Muscle layer of duodenum (tissue), 2 donors: ENCODE measurements around the gene OTUD7B.
"Not testable (repeated sequence)": the region's sequence is repeated elsewhere in the genome, so short reads cannot be mapped to it uniquely, and the experiment has no call there.

Source experiments
- H3K27ac ChIP-seq: one replicate; pipeline ENCODE4 v1.7.0; 2013; ENCODE audit warnings: mild to moderate bottlenecking, low read length
- H3K27me3 ChIP-seq: one replicate; pipeline ENCODE4 v1.7.0; 2013; ENCODE audit warnings: low read depth, mild to moderate bottlenecking, control low read depth, low read length
- H3K36me3 ChIP-seq, 2 donors: one replicate each; pipeline ENCODE4 v1.7.0; 2013; ENCODE audit warnings: low read length in 2 of 2, control low read depth in 1 of 2, mild to moderate bottlenecking in 1 of 2; ENCODE audit not compliant: insufficient read depth in 2 of 2, control insufficient read depth in 1 of 2
- H3K4me1 ChIP-seq, 2 donors: one replicate each; pipeline ENCODE4 v1.7.0; 2013; ENCODE audit warnings: low read length in 2 of 2, mild to moderate bottlenecking in 2 of 2, control low read depth in 1 of 2, moderate library complexity in 1 of 2; ENCODE audit not compliant: insufficient read depth in 2 of 2, control insufficient read depth in 1 of 2
- H3K4me3 ChIP-seq, 2 donors: one replicate each; pipeline ENCODE4 v1.7.0; 2013; ENCODE audit warnings: low read length in 2 of 2, low read depth in 1 of 2, mild to moderate bottlenecking in 1 of 2
- H3K9me3 ChIP-seq, 2 donors: one replicate each; pipeline ENCODE4 v1.7.0; 2013; ENCODE audit warnings: low read length in 2 of 2, control low read depth in 1 of 2, mild to moderate bottlenecking in 1 of 2; ENCODE audit not compliant: control insufficient read depth in 1 of 2
- donor health status: healthy.

OTUD7B gene

GRCh38 chr1:149942885-149943284, 67.6 kb downstream of the OTUD7B start:
- Histone ChIP-seq H3K27me3 (no peaks in the 10 kb centered on the region), H3K9me3 (no peaks in the 10 kb centered on the region), H3K27ac (no peak overlapping the region), H3K36me3 (peaks cover 12 to 31% of the 10 kb centered on the region in 2 donors), H3K4me1 (peaks cover 2 to 19% of the 10 kb centered on the region in 2 donors), H3K4me3 (no peak overlapping the region)

GRCh38 chr1:149942207-149942606, 68.3 kb downstream of the OTUD7B start:
- H3K4me3 ChIP-seq, result no peak overlapping the region
- H3K4me1 ChIP-seq, result peaks cover 9 to 26% of the 10 kb centered on the region in 2 donors
- H3K27ac ChIP-seq, result no peak overlapping the region
- no peaks in the 10 kb centered on the region for H3K9me3 ChIP-seq
- H3K36me3 ChIP-seq, result peaks cover 12 to 29% of the 10 kb centered on the region in 2 donors
- no peaks in the 10 kb centered on the region for H3K27me3 ChIP-seq

GRCh38 chr1:149940427-149940826, 70.1 kb downstream of the OTUD7B start:
- H3K9me3 ChIP-seq, result no peaks in the 10 kb centered on the region
- H3K36me3 ChIP-seq, result peaks cover 11 to 16% of the 10 kb centered on the region in 2 donors
- no peaks in the 10 kb centered on the region for H3K27me3 ChIP-seq
- H3K4me3 ChIP-seq, result no peak overlapping the region
- H3K27ac ChIP-seq, result peak overlapping the region; percentile 87
- peaks cover 10 to 37% of the 10 kb centered on the region in 2 donors for H3K4me1 ChIP-seq

GRCh38 chr1:149938668-149939003, 71.9 kb downstream of the OTUD7B start:
- not testable (repeated sequence) for H3K27me3 ChIP-seq, H3K36me3 ChIP-seq, H3K9me3 ChIP-seq
- H3K4me1 ChIP-seq, result peaks cover 10 to 38% of the 10 kb centered on the region in 2 donors
- H3K4me3 ChIP-seq, result peak overlapping the region; percentile 11 to 38
- peak overlapping the region; percentile 87 for H3K27ac ChIP-seq

GRCh38 chr1:149937759-149938158, 72.8 kb downstream of the OTUD7B start:
- Histone ChIP-seq H3K27ac (peak overlapping the region; percentile 88), H3K27me3 (no peaks in the 10 kb centered on the region), H3K36me3 (no peaks in the 10 kb centered on the region), H3K4me3 (peak overlapping the region in 1 of 2 donors; percentile 81), H3K9me3 (no peaks in the 10 kb centered on the region), H3K4me1 (peaks cover 10 to 38% of the 10 kb centered on the region in 2 donors)

GRCh38 chr1:149936992-149937705, 73.4 kb downstream of the OTUD7B start:
- H3K9me3 ChIP-seq, result no peaks in the 10 kb centered on the region
- no peaks in the 10 kb centered on the region for H3K27me3 ChIP-seq
- H3K4me1 ChIP-seq, result peaks cover 10 to 35% of the 10 kb centered on the region in 2 donors
- peak overlapping the region; percentile 81 to 94 for H3K4me3 ChIP-seq
- H3K27ac ChIP-seq, result peak overlapping the region; percentile 88
- peaks cover 3% of the 10 kb centered on the region in 2 donors for H3K36me3 ChIP-seq

- Histone ChIP-seq H3K9me3 (no peaks in the 10 kb centered on the region), H3K27ac (peak within 1 kb of the TSS; percentile 88), H3K4me1 (peaks cover 10 to 32% of the 10 kb centered on the region in 2 donors), H3K4me3 (peak within 1 kb of the TSS; percentile 81 to 94), H3K36me3 (peaks cover 11% of the 10 kb centered on the region in 2 donors), H3K27me3 (no peaks in the 10 kb centered on the region)
Measured at GRCh38 chr1:149936170-149936991, 74.1 kb downstream of the OTUD7B start, which contains the start of gene MTMR11. Gene MTMR11, minus strand, starts transcription at chr1:149936879. Its CDS starts 232 bp downstream, at chr1:149936647.

DNA sequence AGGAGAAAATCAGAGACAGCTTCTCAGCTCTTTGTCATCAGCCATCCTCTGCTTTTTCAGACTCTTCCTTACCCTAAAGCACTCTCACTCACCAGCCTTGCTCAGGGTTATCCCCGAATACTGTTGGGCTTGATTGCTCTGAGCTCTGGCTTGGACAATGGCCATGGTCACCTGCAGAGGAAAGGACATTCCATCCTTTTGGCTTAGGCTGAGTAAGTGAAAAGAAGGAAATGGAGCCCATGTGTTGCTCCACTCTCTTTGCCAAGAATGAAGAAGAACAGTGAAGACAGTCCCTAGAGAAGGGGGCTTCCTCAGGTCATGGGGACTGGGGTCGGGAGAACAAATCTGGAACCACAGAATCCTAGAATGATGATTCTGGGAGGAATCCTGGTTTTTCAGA, 76.2 kb downstream of the OTUD7B start:
- Histone ChIP-seq H3K36me3 (peaks cover 17 to 21% of the 10 kb centered on the region in 2 donors), H3K4me1 (peaks cover 10 to 32% of the 10 kb centered on the region in 2 donors), H3K27ac (peak overlapping the region; percentile 88), H3K4me3 (no peak overlapping the region), H3K27me3 (no peaks in the 10 kb centered on the region), H3K9me3 (no peaks in the 10 kb centered on the region)

DNA sequence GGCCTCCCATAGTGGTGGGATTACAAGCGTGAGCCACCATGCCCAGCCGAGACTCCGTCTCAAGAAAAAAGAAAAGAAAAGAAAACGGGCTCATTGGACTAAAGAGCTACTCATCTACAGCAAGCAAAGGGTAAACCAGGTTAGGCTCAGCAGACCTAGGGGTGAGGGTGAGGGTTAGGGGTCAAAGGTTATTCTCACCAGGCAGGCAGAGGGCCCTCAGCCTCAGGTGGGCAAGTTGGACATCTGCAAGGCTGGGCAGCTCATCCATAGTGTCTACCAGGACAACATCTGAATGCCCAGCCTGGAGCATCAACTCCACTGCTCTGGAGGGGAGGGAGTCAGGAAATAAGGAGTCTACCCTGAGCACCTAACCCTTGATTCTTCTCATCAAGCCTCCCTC, 77.3 kb downstream of the OTUD7B start:
- peaks cover 15 to 29% of the 10 kb centered on the region in 2 donors for H3K4me1 ChIP-seq
- no peaks in the 10 kb centered on the region for H3K9me3 ChIP-seq
- peaks cover 17 to 25% of the 10 kb centered on the region in 2 donors for H3K36me3 ChIP-seq
- no peak overlapping the region for H3K4me3 ChIP-seq
- H3K27ac ChIP-seq, result no peak overlapping the region
- no peaks in the 10 kb centered on the region for H3K27me3 ChIP-seq

DNA sequence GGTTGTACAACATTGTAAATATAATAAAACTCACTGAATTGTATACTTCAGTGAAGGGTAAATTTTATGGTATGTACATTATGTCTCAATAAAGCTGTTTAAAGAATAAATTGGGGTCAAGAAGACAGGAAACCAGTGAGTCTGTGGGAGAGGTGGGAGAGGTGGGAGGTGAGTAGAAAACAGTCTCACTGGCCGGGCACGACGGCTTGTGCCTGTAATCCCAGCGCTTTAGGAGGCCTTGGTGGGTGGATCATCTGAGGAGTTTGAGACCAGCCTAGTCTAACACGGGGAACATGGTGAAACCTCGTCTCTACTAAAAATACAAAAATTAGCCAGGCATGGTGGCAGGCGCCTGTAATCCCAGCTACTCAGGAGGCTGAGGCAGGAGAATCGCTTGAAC, 78.1 kb downstream of the OTUD7B start:
- no peaks in the 10 kb centered on the region for H3K27me3 ChIP-seq
- no peaks in the 10 kb centered on the region for H3K9me3 ChIP-seq
- peaks cover 17 to 25% of the 10 kb centered on the region in 2 donors for H3K36me3 ChIP-seq
- peaks cover 9 to 22% of the 10 kb centered on the region in 2 donors for H3K4me1 ChIP-seq
- no peak overlapping the region for H3K4me3 ChIP-seq
- no peak overlapping the region for H3K27ac ChIP-seq

- Histone ChIP-seq H3K4me1 (peaks cover 9 to 23% of the 10 kb centered on the region in 2 donors), H3K27me3 (no peaks in the 10 kb centered on the region), H3K27ac (no peak overlapping the region), H3K9me3 (no peaks in the 10 kb centered on the region), H3K36me3 (peaks cover 18 to 27% of the 10 kb centered on the region in 2 donors), H3K4me3 (no peak overlapping the region)
Measured at GRCh38 chr1:149931212-149931790, 79.2 kb downstream of the OTUD7B start.
